Prostate gland (tissue), 2 donors: ENCODE measurements around the gene KRT13. TPM values are rescaled to one million over a fixed set of nuclear protein-coding genes. Genes with fewer than 3 reads are reported as not detected.

Source experiments
- DNase-seq: peaks from one replicate; pipeline ENCODE4 v3.0.0-alpha.2; 2019; ENCODE audit warnings: low spot score
- H3K27ac ChIP-seq, 2 donors: fragments of 200-600 bp; sonication (generic); 2 replicates each; pipeline ENCODE4 v1.5.1; 2017 to 2019
- H3K27me3 ChIP-seq: fragments of 200-600 bp; sonication (generic); replicated peaks from 2 replicates; pipeline ENCODE4 v1.5.1; 2019; ENCODE audit not compliant: insufficient read depth
- H3K36me3 ChIP-seq, 2 donors: fragments of 200-600 bp; sonication (generic); 1 replicate in 1 of 2; 2 replicates in 1 of 2; pipeline versions ENCODE4 v1.5.1 to v1.8.1; 2017 to 2019
- H3K4me1 ChIP-seq: fragments of 200-600 bp; sonication (generic); replicated peaks from 2 replicates; pipeline ENCODE4 v1.5.1; 2019
- H3K4me3 ChIP-seq, 2 donors: fragments of 200-600 bp; sonication (generic); 2 replicates each; pipeline ENCODE4 v1.5.1; 2017 to 2019
- H3K9me3 ChIP-seq: fragments of 200-600 bp; sonication (generic); 2 replicates; pipeline ENCODE4 v1.5.1; 2017
- POLR2A ChIP-seq: fragments of 450-650 bp; IDR thresholded peaks from one replicate; pipeline ENCODE4 v1.6.1; 2016; ENCODE audit warnings: antibody characterized with exemption, mild to moderate bottlenecking
- POLR2AphosphoS5 ChIP-seq: sonication (generic); formaldehyde crosslinking; IDR thresholded peaks from one replicate; pipeline ENCODE4 v1.6.1; 2017; ENCODE audit warnings: antibody characterized with exemption
- WGBS: methylation state at CpG from one replicate; pipeline ENCODE4 v1.1.5; 2018; 5-methylcytosine and 5-hydroxymethylcytosine counted together
- intact Hi-C: fragments of 100-400 bp; cut with DNase I; formaldehyde crosslinking; loops from one replicate; pipeline ENCODE4 v1.14.2; 2022
- total RNA-seq, 2 donors: library from RNA; depleted of rRNA; stranded (reverse); fragments of >200 nt; gene quantifications; one replicate each; pipeline ENCODE4 v1.1.0, GENCODE V29; 2016
- TF ChIP-seq, protein P1 (sequence below), 4 experiments: fragments of 200-600 bp in 2 of 4; fragments of 450-650 bp in 2 of 4; sonication (generic) in 2 of 4; IDR thresholded peaks; 1 replicate in 3 of 4; 2 replicates in 1 of 4; pipeline ENCODE4 v1.5.1; 2016 to 2019; ENCODE audit warnings: antibody characterized with exemption in 4 of 4, mild to moderate bottlenecking in 2 of 4, moderate library complexity in 2 of 4

Gene KRT13
- total RNA-seq, 2 donors from 2014 or later: 38.4 to 62.7 TPM

DNA sequence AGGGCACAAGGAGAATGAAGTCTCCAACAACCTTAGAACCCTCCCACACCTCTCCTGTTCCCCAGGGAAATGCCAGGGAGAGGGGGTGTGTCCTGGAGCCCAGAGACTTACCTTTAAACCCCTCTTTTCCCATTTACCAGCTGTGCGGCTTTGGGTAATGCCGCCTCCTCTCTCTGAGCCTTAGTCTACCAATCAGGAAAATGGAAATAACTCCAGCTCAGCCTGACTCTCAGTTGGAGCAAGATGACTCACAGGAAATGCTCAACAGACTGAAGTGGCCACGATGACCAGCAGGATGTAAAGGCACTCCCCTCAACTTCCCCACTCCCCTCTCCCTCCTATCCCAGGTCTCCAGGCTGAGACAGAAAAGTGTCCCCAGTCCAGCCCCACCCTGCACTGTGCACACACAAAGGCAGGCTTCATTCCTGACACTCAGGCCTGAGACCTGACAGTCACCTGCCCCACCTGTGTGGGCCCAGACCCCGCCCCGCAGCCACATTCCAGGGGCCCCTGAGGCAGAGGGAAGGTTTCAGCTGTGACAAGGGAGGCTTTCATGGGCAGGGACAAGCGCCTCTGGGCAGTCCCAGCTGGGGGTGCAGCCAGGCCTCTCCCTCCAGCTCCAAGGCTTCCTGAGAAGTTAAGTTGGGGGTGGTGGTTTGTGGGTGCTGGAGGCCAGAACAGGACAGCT is 16.3 kb upstream of the KRT13 start:
- DNase-seq: no peak
- Histone ChIP-seq H3K4me1 (peaks cover 8% of the 10 kb centered on the region), H3K4me3 (no peak overlapping the region), H3K27me3 (no peaks in the 10 kb centered on the region), H3K9me3 (no peaks in the 10 kb centered on the region), H3K27ac (peak overlapping the region; percentile 3 to 24), H3K36me3 (no peaks in the 10 kb centered on the region)
- TF ChIP-seq POLR2A (no peak), POLR2AphosphoS5 (no peak)
- TF ChIP-seq, protein P1, sequence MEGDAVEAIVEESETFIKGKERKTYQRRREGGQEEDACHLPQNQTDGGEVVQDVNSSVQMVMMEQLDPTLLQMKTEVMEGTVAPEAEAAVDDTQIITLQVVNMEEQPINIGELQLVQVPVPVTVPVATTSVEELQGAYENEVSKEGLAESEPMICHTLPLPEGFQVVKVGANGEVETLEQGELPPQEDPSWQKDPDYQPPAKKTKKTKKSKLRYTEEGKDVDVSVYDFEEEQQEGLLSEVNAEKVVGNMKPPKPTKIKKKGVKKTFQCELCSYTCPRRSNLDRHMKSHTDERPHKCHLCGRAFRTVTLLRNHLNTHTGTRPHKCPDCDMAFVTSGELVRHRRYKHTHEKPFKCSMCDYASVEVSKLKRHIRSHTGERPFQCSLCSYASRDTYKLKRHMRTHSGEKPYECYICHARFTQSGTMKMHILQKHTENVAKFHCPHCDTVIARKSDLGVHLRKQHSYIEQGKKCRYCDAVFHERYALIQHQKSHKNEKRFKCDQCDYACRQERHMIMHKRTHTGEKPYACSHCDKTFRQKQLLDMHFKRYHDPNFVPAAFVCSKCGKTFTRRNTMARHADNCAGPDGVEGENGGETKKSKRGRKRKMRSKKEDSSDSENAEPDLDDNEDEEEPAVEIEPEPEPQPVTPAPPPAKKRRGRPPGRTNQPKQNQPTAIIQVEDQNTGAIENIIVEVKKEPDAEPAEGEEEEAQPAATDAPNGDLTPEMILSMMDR (IDR thresholded peaks at IDR 0.05): no peak
- intact Hi-C loops: no loop called here
- WGBS: 55% methylated on average over 6 of the region's 6 CpGs

- Histone ChIP-seq H3K27ac (peak overlapping the region; percentile 3 to 24), H3K27me3 (no peaks in the 10 kb centered on the region), H3K9me3 (no peaks in the 10 kb centered on the region), H3K4me1 (peaks cover 8% of the 10 kb centered on the region), H3K36me3 (no peaks in the 10 kb centered on the region), H3K4me3 (no peak overlapping the region)
- 34% methylated on average over 10 of the region's 10 CpGs for WGBS
- intact Hi-C loops: no loop called here
- TF ChIP-seq POLR2AphosphoS5: no peak
- no peak for TF ChIP-seq POLR2A
- TF ChIP-seq, protein P1 (IDR thresholded peaks at IDR 0.05): no peak
- DNase-seq: no peak
These were observed 15.6 kb upstream of the KRT13 start for GRCh38 chr17:41520821-41521521.

GRCh38 chr17:41519501-41520224 is 14.3 kb upstream of the KRT13 start:
- H3K27me3 ChIP-seq: no peaks in the 10 kb centered on the region
- DNase-seq: peak; percentile 73
- H3K27ac ChIP-seq: peak overlapping the region; percentile 12
- no peaks in the 10 kb centered on the region for H3K9me3 ChIP-seq
- peaks cover 8% of the 10 kb centered on the region for H3K4me1 ChIP-seq
- WGBS: 47% methylated on average over 10 of the region's 11 CpGs
- H3K36me3 ChIP-seq: no peaks in the 10 kb centered on the region
- peak; percentile 28 for TF ChIP-seq POLR2AphosphoS5
- TF ChIP-seq, protein P1 (IDR thresholded peaks at IDR 0.05): no peak
- no peak for TF ChIP-seq POLR2A
- no peak overlapping the region for H3K4me3 ChIP-seq
- intact Hi-C loops: no loop called here

DNA sequence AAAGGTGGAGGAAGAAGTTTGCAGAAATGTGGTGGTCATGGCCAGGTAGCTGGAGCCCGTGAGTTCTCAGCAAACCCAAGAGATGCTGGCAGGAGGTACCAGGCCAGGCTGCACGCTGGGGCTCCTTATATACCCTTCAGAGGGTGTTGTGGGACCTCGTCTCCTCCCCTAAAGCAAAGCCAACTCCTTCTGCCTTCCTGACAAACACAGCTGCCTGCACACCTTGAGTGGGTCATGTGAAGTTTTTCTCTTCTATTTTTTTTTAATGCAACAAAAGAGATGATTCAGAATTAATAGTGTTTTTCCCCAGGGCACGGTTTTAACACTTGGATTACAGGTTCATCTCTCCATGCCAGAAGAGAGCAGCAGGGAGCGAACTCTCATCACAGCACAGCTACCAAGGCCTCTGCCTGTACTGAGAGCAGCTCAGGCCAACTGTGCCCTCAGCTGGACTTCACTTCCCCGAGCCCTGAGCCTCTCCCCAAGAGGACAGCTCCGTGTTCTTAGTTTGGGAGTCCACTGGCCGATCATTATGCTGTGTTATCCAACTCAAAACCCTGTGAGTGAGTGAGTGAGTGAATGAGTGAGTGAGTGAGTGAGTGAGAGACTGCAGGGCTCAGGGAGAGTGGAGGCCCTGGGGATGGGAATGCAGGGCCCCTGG is 13.5 kb upstream of the KRT13 start, which contains the start of gene KRT15:
Gene KRT15 (minus strand): TSS at position 102 of the 661 bp plus-strand sequence. CDS start 63 bp downstream, at position 39.
- no peaks in the 10 kb centered on the region for H3K36me3 ChIP-seq
- DNase-seq: peak; percentile 55
- H3K4me3 ChIP-seq: peak within 1 kb of the TSS; percentile 26 to 27
- 52% methylated on average over 8 of the region's 8 CpGs for WGBS
- intact Hi-C loops: no loop called here
- no peaks in the 10 kb centered on the region for H3K27me3 ChIP-seq
- H3K4me1 ChIP-seq: peaks cover 8% of the 10 kb centered on the region
- peak within 1 kb of the TSS; percentile 21 to 22 for H3K27ac ChIP-seq
- TF ChIP-seq, protein P1 (IDR thresholded peaks at IDR 0.05): peak in 1 of 4 experiments; percentile 3
- TF ChIP-seq POLR2A (peak; percentile 67), POLR2AphosphoS5 (peak; percentile 82)
- no peaks in the 10 kb centered on the region for H3K9me3 ChIP-seq
